Measurements from ENCODE around the gene SART1.
"Not testable (repeated sequence)": the region's sequence is repeated elsewhere in the genome, so short reads cannot be mapped to it uniquely, and the experiment has no call there.

SART1 gene

GRCh38 chr11:66016793-66017177, 55.3 kb downstream of the SART1 start:
- no peak for DNase-seq (ENCODE audit: low read depth, low spot score)

GRCh38 chr11:66017321-66017720, 55.8 kb downstream of the SART1 start:
- Histone ChIP-seq H3K27me3 (ENCODE audit: control insufficient read depth, insufficient read depth, low read length) (0 out of 2 replicates have a peak, but pooled peaks cover 2% of the 10 kb centered on the region), H3K36me3 (ENCODE audit: control insufficient read depth, insufficient read depth, low read length) (no peaks in the 10 kb centered on the region), H3K27ac (ENCODE audit: low read length) (no peak overlapping the region), H3K9me3 (ENCODE audit: control insufficient read depth, insufficient read depth, low read length) (no peaks in the 10 kb centered on the region), H3K4me1 (ENCODE audit: control insufficient read depth, insufficient read depth, low read length) (no peaks in the 10 kb centered on the region), H3K4me3 (ENCODE audit: low read length) (no peak overlapping the region)
- WGBS (ENCODE audit: insufficient coverage, insufficient read length), result 100% methylated on average over 2 of the region's 4 CpGs
- no peak for DNase-seq (ENCODE audit: low read depth, low spot score)

More at GRCh38 chr11:66016793-66017177, 55.3 kb downstream of the SART1 start:
- Histone ChIP-seq H3K36me3 (ENCODE audit: control insufficient read depth, insufficient read depth, low read length) (no peaks in the 10 kb centered on the region), H3K27me3 (ENCODE audit: control insufficient read depth, insufficient read depth, low read length) (0 out of 2 replicates have a peak, but pooled peaks cover 2% of the 10 kb centered on the region), H3K4me1 (ENCODE audit: control insufficient read depth, insufficient read depth, low read length) (no peaks in the 10 kb centered on the region), H3K9me3 (ENCODE audit: control insufficient read depth, insufficient read depth, low read length) (no peaks in the 10 kb centered on the region), H3K4me3 (ENCODE audit: low read length) (no peak overlapping the region), H3K27ac (ENCODE audit: low read length) (no peak overlapping the region)
- WGBS (ENCODE audit: insufficient coverage, insufficient read length), result no CpG with 5 or more reads among the region's 10 CpGs

- Histone ChIP-seq H3K36me3 (ENCODE audit: control insufficient read depth, insufficient read depth, low read length) (no peaks in the 10 kb centered on the region), H3K27ac (ENCODE audit: low read length) (no peak overlapping the region), H3K9me3 (ENCODE audit: control insufficient read depth, insufficient read depth, low read length) (no peaks in the 10 kb centered on the region), H3K4me1 (ENCODE audit: control insufficient read depth, insufficient read depth, low read length) (no peaks in the 10 kb centered on the region; the same call in 1 of the 2 replicates), H3K27me3 (ENCODE audit: control insufficient read depth, insufficient read depth, low read length) (0 out of 2 replicates have a peak, but pooled peaks cover 2% of the 10 kb centered on the region), H3K4me3 (ENCODE audit: low read length) (no peak overlapping the region)
- DNase-seq (ENCODE audit: low read depth, low spot score), result no peak
- WGBS (ENCODE audit: insufficient coverage, insufficient read length), result no CpG with 5 or more reads among the region's 8 CpGs
These were observed 58.7 kb downstream of the SART1 start for GRCh38 chr11:66020212-66020611.

GRCh38 chr11:66020618-66021357, 59.3 kb downstream of the SART1 start:
- Histone ChIP-seq H3K27me3 (ENCODE audit: control insufficient read depth, insufficient read depth, low read length) (0 out of 2 replicates have a peak, but pooled peaks cover 2% of the 10 kb centered on the region), H3K4me3 (ENCODE audit: low read length) (no peak overlapping the region), H3K36me3 (ENCODE audit: control insufficient read depth, insufficient read depth, low read length) (no peaks in the 10 kb centered on the region), H3K27ac (ENCODE audit: low read length) (no peak overlapping the region), H3K4me1 (ENCODE audit: control insufficient read depth, insufficient read depth, low read length) (no peaks in the 10 kb centered on the region; the same call in 1 of the 2 replicates), H3K9me3 (ENCODE audit: control insufficient read depth, insufficient read depth, low read length) (no peaks in the 10 kb centered on the region)
- DNase-seq (ENCODE audit: low read depth, low spot score), result no peak
- no CpG with 5 or more reads among the region's 25 CpGs for WGBS (ENCODE audit: insufficient coverage, insufficient read length)

- H3K27me3 ChIP-seq (ENCODE audit: control insufficient read depth, insufficient read depth, low read length), result 0 out of 2 replicates have a peak, but pooled peaks cover 2% of the 10 kb centered on the region
- no peaks in the 10 kb centered on the region; the same call in 1 of the 2 replicates for H3K4me1 ChIP-seq (ENCODE audit: control insufficient read depth, insufficient read depth, low read length)
- DNase-seq (ENCODE audit: low read depth, low spot score), result peak; percentile 68
- no peaks in the 10 kb centered on the region for H3K36me3 ChIP-seq (ENCODE audit: control insufficient read depth, insufficient read depth, low read length)
- H3K4me3 ChIP-seq (ENCODE audit: low read length), result no peak overlapping the region
- WGBS (ENCODE audit: insufficient coverage, insufficient read length), result no CpG with 5 or more reads among the region's 46 CpGs
- no peaks in the 10 kb centered on the region for H3K9me3 ChIP-seq (ENCODE audit: control insufficient read depth, insufficient read depth, low read length)
- no peak overlapping the region for H3K27ac ChIP-seq (ENCODE audit: low read length)
These were observed 61.1 kb downstream of the SART1 start for GRCh38 chr11:66022401-66023185.

GRCh38 chr11:66023186-66023440, 61.6 kb downstream of the SART1 start:
- H3K27ac ChIP-seq (ENCODE audit: low read length); H3K36me3 ChIP-seq (ENCODE audit: control insufficient read depth, insufficient read depth, low read length); H3K9me3 ChIP-seq (ENCODE audit: control insufficient read depth, insufficient read depth, low read length); H3K4me1 ChIP-seq (ENCODE audit: control insufficient read depth, insufficient read depth, low read length); H3K27me3 ChIP-seq (ENCODE audit: control insufficient read depth, insufficient read depth, low read length); H3K4me3 ChIP-seq (ENCODE audit: low read length); DNase-seq (ENCODE audit: low read depth, low spot score): not testable (repeated sequence)
- no CpG with 5 or more reads among the region's 5 CpGs for WGBS (ENCODE audit: insufficient coverage, insufficient read length)

DNA sequence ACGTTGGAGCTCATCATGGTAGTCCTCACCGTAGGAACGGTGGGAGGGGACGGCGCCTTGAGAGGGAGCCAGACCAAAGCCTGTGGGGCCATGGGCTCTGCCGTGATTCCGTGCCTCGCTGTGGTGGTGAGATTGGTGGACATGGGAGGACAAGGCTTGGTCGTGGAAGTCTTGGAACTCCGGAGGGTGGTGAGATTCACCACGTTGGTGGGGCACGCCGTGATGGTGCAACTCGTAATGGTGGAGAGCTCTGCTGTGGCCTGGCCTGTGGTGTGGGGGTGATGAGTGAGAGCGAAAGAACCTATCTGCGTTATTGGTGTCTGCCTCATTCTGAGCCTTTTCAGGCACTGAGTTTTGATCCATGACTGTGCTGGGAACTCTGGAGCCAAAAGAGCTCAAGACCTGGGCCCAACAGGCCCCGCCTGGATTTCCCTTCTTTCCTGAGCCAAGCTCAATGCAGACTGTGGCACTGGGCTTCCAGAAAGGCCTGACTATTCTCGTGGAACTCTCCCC, 64.5 kb downstream of the SART1 start, which contains the start of gene CATSPER1:
TSS of gene CATSPER1 (minus strand) at position 463 of the 513 bp plus-strand sequence. CDS start at position 363, 100 bp downstream.
- Histone ChIP-seq H3K4me1 (ENCODE audit: control insufficient read depth, insufficient read depth, low read length) (no peaks in the 10 kb centered on the region; the same call in 1 of the 2 replicates), H3K9me3 (ENCODE audit: control insufficient read depth, insufficient read depth, low read length) (no peaks in the 10 kb centered on the region), H3K4me3 (ENCODE audit: low read length) (no peak within 1 kb of the TSS), H3K27ac (ENCODE audit: low read length) (no peak within 1 kb of the TSS), H3K27me3 (ENCODE audit: control insufficient read depth, insufficient read depth, low read length) (0 out of 2 replicates have a peak, but pooled peaks cover 2% of the 10 kb centered on the region), H3K36me3 (ENCODE audit: control insufficient read depth, insufficient read depth, low read length) (no peaks in the 10 kb centered on the region)
- no CpG with 5 or more reads among the region's 18 CpGs for WGBS (ENCODE audit: insufficient coverage, insufficient read length)
- DNase-seq (ENCODE audit: low read depth, low spot score), result no peak

Data from iPS DF 6.9 (cell line).